Heart right ventricle (tissue), 16 donors: ENCODE results near the gene TGFB2. TPM values are rescaled to one million over a fixed set of nuclear protein-coding genes. Genes with fewer than 3 reads are reported as not detected.
A peak's percentile ranks its signal among the peaks of the same experiment; 100 is the strongest.

Source experiments
- ATAC-seq, 8 donors: fragments of 200-7000 bp; cut with Tn5 transposase; one replicate each; pipeline ENCODE4 v1.9.1; 2020; ENCODE audit warnings: mild to moderate bottlenecking in 8 of 8, moderate library complexity in 8 of 8, moderate number of reproducible peaks in 1 of 8
- DNase-seq, 2 donors: peaks; one replicate each; pipeline ENCODE4 v3.0.0-alpha.2; 2020
- H3K27ac ChIP-seq, 10 donors: fragments of 200-600 bp; sonication (generic) in 2 of 10; one replicate each; pipeline versions ENCODE4 v1.5.0 to v1.8.0; 2020 to 2022; ENCODE audit warnings: mild to moderate bottlenecking in 3 of 10
- H3K27me3 ChIP-seq, 7 donors: fragments of 200-600 bp; one replicate each; pipeline ENCODE4 v1.8.0; 2021 to 2022; ENCODE audit warnings: mild to moderate bottlenecking in 2 of 7
- H3K36me3 ChIP-seq, 9 donors: fragments of 200-600 bp; sonication (generic) in 1 of 9; one replicate each; pipeline versions ENCODE4 v1.5.0 to v1.8.0; 2020 to 2022; ENCODE audit warnings: mild to moderate bottlenecking in 2 of 9
- H3K4me1 ChIP-seq, 9 donors: fragments of 200-600 bp; sonication (generic) in 1 of 9; one replicate each; pipeline versions ENCODE4 v1.5.0 to v1.8.0; 2020 to 2022; ENCODE audit warnings: mild to moderate bottlenecking in 4 of 9
- H3K4me3 ChIP-seq, 10 donors: fragments of 200-600 bp; sonication (generic) in 2 of 10; one replicate each; pipeline versions ENCODE4 v1.5.0 to v1.8.0; 2020 to 2022; ENCODE audit warnings: mild to moderate bottlenecking in 7 of 10, moderate library complexity in 2 of 10
- H3K9me3 ChIP-seq, 11 donors: fragments of 200-600 bp in 10 of 11; sonication (generic) in 2 of 11; one replicate each; pipeline versions ENCODE4 v1.5.0 to v1.8.0; 2013 to 2022; ENCODE audit warnings: mild to moderate bottlenecking in 2 of 11, control low read depth in 1 of 11, moderate library complexity in 1 of 11
- CTCF ChIP-seq, 9 donors: fragments of 200-600 bp; sonication (generic) in 2 of 9; IDR thresholded peaks; one replicate each; pipeline versions ENCODE4 v1.5.0 to v1.8.0; 2021 to 2022; ENCODE audit warnings: antibody characterized with exemption in 9 of 9, mild to moderate bottlenecking in 5 of 9, moderate library complexity in 1 of 9
- WGBS, 2 donors: extraction: QIAGEN DNeasy Blood & Tissue Kit; methylation state at CpG; one replicate each; pipeline ENCODE4 v1.1.7; 2013; ENCODE audit warnings: inconsistent platforms in 1 of 2; 5-methylcytosine and 5-hydroxymethylcytosine counted together
- intact Hi-C, 10 donors: fragments of 100-400 bp; cut with DNase I; formaldehyde crosslinking; loops; one replicate each; pipeline versions ENCODE4 v1.11.1 to v1.14.2; 2022
- polyA plus RNA-seq, 2 donors: library from polyadenylated mRNA; stranded (reverse); fragments of 200-250 nt; gene quantifications; one replicate each; pipeline ENCODE4 v1.2.3, GENCODE V29; 2013
- total RNA-seq, 10 donors: library from RNA; stranded (reverse); fragmentation: NEBNext Ultra II Directional in 3 of 10; extraction: Animal tissue kit (Norgen Biotek cat#: 25700) in 3 of 10; gene quantifications; one replicate each; pipeline versions ENCODE4 v1.2.1 to v1.2.4, GENCODE V29; 2021 to 2023
- donor health status: Arrhythmogenic right ventricular cardiomyopathy.
- donor health status: ischemic (EF 13 %, LVEDD 7.1; RV severe dilation, severe dysfunction).
- donor health status: healthy with polysubstance abuse.
- donor health status: DM: no; HTN: yes; CAD: no.
- donor health status: DM: no; HTN: no; CAD: no.
- donor health status: ischemic (EF 25% LVEDD 6.9; RV normal size, moderate dysfunction).
- donor health status: ischemic (EF 25% LVEDD 5.7; RV mildly dilated, moderate dysfunction).
- donor health status: healthy.
- donor health status: DM: yes; HTN: yes; CAD: no.
- donor health status: Ischemic cardiomyopathy.
- donor health status: ischemic (EF 35%, LVEDD 5.7; RV mildly dilated, moderate dysfunction).
- donor health status: nonischemic (EF 11% LVEDD 7.7; RV severe dilation, severe dysfunction).
- donor health status: DM: yes; HTN: yes; CAD: no.
- donor health status: PGD.
- donor health status: ischemic (EF 29% LVEDD 5.4; RV normal size, mild dysfunction).
- donor health status: nonischemic (EF 23%, LVEDD 6.1; RV moderate dilation, normal function).

Gene TGFB2
- total and polyA plus RNA-seq, 12 donors, result 0.51 to 63.3 (median 4.8) TPM

GRCh38 chr1:218439541-218440295, 94.6 kb downstream of the TGFB2 start:
- WGBS, 2 donors, result 68 to 71% methylated on average over 9 of the region's 9 CpGs

DNA sequence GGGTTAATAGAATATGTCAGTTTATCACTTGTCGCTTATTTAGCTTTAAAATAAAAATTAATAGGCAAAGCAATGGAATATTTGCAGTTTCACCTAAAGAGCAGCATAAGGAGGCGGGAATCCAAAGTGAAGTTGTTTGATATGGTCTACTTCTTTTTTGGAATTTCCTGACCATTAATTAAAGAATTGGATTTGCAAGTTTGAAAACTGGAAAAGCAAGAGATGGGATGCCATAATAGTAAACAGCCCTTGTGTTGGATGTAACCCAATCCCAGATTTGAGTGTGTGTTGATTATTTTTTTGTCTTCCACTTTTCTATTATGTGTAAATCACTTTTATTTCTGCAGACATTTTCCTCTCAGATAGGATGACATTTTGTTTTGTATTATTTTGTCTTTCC, 98.1 kb downstream of the TGFB2 start:
- no peak for DNase-seq
- Histone ChIP-seq H3K27me3 (no peaks in the 10 kb centered on the region), H3K9me3 (no peaks in the 10 kb centered on the region), H3K27ac (no peak overlapping the region), H3K4me3 (no peak overlapping the region), H3K36me3 (peaks cover 0 to 15% (median 0%) of the 10 kb centered on the region in 9 donors), H3K4me1 (peaks cover 0 to 16% (median 9%) of the 10 kb centered on the region in 9 donors)
- ATAC-seq, result no peak
- no peak for TF ChIP-seq CTCF (IDR thresholded peaks at IDR 0.05)
- intact Hi-C loops, result no loop called here
- WGBS, 2 donors, result 98 to 100% methylated on average over 2 of the region's 2 CpGs

More at GRCh38 chr1:218439541-218440295, 94.6 kb downstream of the TGFB2 start:
- Histone ChIP-seq H3K9me3 (no peaks in the 10 kb centered on the region), H3K27me3 (no peaks in the 10 kb centered on the region), H3K27ac (peak overlapping the region in 5 of 10 donors; percentile 2 to 67 (median 57)), H3K4me1 (peaks cover 0 to 27% (median 4%) of the 10 kb centered on the region in 9 donors), H3K4me3 (no peak overlapping the region), H3K36me3 (peaks cover 0 to 48% (median 0%) of the 10 kb centered on the region in 9 donors)
- DNase-seq, result peak in 1 of 2 donors; percentile 21
- ATAC-seq, result peak in 7 of 8 donors; percentile 23 to 86 (median 75)
- intact Hi-C loops, result no loop called here
- peak in 1 of 9 donors; percentile 13 for TF ChIP-seq CTCF (IDR thresholded peaks at IDR 0.05)

DNA sequence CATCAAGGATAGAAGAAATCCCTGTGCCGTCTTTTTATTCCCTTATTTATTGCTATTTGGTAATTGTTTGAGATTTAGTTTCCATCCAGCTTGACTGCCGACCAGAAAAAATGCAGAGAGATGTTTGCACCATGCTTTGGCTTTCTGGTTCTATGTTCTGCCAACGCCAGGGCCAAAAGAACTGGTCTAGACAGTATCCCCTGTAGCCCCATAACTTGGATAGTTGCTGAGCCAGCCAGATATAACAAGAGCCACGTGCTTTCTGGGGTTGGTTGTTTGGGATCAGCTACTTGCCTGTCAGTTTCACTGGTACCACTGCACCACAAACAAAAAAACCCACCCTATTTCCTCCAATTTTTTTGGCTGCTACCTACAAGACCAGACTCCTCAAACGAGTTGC, 99.0 kb downstream of the TGFB2 start:
- H3K27ac ChIP-seq, result no peak overlapping the region
- H3K36me3 ChIP-seq, result peaks cover 0 to 11% (median 0%) of the 10 kb centered on the region in 9 donors
- DNase-seq, result no peak
- no peak for TF ChIP-seq CTCF (IDR thresholded peaks at IDR 0.05)
- WGBS, 2 donors, result 88 to 91% methylated on average over 5 of the region's 5 CpGs
- H3K9me3 ChIP-seq, result no peaks in the 10 kb centered on the region
- ATAC-seq, result no peak
- no peaks in the 10 kb centered on the region for H3K27me3 ChIP-seq
- intact Hi-C loops, result no loop called here
- H3K4me1 ChIP-seq, result peaks cover 0 to 15% (median 9%) of the 10 kb centered on the region in 9 donors
- H3K4me3 ChIP-seq, result no peak overlapping the region

- H3K36me3 ChIP-seq, result peaks cover 0 to 11% (median 0%) of the 10 kb centered on the region in 9 donors
- H3K9me3 ChIP-seq, result no peaks in the 10 kb centered on the region
- intact Hi-C loops, result no loop called here
- no peak overlapping the region for H3K27ac ChIP-seq
- DNase-seq (no peak), ATAC-seq (no peak)
- 83 to 88% methylated on average over 1 of the region's 1 CpG for WGBS, 2 donors
- H3K4me3 ChIP-seq, result no peak overlapping the region
- TF ChIP-seq CTCF (IDR thresholded peaks at IDR 0.05), result no peak
- H3K4me1 ChIP-seq, result peaks cover 0 to 11% (median 6%) of the 10 kb centered on the region in 9 donors
- H3K27me3 ChIP-seq, result no peaks in the 10 kb centered on the region
These were observed 99.5 kb downstream of the TGFB2 start for GRCh38 chr1:218444588-218444987.
